Measurements from ENCODE around the gene A1BG.

Gene A1BG

DNA sequence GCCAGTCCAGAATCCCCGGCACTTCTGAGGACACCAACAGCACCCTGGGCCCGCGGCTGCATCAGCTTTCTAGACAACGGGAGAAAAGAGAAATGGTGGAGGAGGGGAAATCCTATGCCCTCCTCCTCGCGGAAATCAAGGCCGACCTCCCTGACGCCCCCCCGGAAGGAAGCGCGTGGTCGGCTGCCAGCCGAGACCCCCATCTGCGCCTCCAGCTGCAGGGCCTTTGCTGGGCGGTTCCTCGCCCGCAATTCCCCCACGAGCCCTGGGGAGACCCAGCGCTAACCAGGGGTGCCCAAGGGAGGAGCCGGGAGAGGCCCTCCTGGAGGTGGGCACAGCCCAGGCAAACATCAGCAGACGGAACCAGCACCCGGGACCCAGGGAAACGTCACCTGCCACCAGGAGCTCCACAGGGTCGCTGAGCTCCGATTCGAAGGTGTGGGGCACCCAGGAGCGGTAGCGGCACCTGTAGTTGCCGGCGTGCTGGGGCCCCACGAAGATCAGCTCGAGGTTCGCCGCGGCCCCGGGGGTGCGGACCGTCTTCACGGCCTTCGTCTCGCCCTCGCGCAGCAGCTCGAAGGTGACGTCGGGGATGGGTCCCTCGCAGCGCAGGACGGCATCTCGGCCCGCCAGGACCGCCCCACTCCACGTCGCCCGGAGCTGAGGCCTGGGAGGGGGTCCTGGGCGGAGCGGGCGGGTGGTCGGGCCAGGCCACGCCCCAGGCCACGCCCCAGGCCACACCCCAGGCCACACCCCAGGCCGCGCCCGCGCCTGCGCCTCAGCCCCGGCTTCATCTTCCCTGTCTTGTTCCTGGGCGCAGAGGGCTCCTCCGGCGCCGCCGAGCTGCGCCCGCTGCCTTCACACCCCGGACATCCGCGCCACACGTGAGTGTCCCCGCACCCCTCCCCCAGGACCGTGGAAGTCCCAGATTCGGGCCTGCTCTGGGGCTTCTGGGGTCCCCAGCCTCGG lies 6.0 kb downstream of the A1BG start:
- Histone ChIP-seq H3K4me1 (ENCODE audit: control insufficient read depth, insufficient read depth, low read length, poor library complexity, severe bottlenecking) (no peaks in the 10 kb centered on the region), H3K4me3 (ENCODE audit: extremely low read depth, insufficient read depth, low read length, poor library complexity, severe bottlenecking) (peak overlapping the region; percentile 71), H3K9me3 (ENCODE audit: control insufficient read depth, low read length) (no peaks in the 10 kb centered on the region), H3K36me3 (ENCODE audit: control insufficient read depth, insufficient read depth, low read length) (peaks cover 8% of the 10 kb centered on the region), H3K27ac (ENCODE audit: low read depth, low read length, severe bottlenecking) (no peak overlapping the region)
- WGBS, 2 experiments (ENCODE audit: insufficient coverage in 2 of 2), result 3 to 4% methylated on average over 36 to 60 of the region's 82 CpGs

DNA sequence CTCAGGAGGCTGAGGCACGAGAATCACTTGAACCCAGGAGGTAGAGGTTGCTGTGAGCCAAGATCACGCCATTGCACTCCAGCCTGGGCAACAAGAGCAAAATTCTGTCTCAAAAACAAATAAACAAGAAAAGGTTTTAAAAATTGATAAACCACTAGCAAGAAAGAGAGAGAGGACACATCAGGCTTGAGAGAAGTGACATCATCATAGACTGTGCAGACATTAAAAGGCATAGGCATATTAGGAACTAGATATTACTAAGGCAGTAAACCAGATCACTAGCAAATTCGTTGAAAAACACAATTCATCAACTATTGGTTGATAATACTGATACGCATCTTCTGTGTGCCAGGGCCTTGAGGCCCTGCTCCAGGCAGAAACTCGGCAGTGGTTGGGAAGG lies 7.7 kb downstream of the A1BG start:
- 87 to 100% methylated on average over 2 to 4 of the region's 5 CpGs for WGBS, 2 experiments (ENCODE audit: insufficient coverage in 2 of 2)
- no peak overlapping the region for H3K4me3 ChIP-seq (ENCODE audit: extremely low read depth, insufficient read depth, low read length, poor library complexity, severe bottlenecking)
- no peak overlapping the region for H3K27ac ChIP-seq (ENCODE audit: low read depth, low read length, severe bottlenecking)
- no peaks in the 10 kb centered on the region for H3K9me3 ChIP-seq (ENCODE audit: control insufficient read depth, low read length)
- H3K4me1 ChIP-seq (ENCODE audit: control insufficient read depth, insufficient read depth, low read length, poor library complexity, severe bottlenecking), result no peaks in the 10 kb centered on the region
- peaks cover 17% of the 10 kb centered on the region for H3K36me3 ChIP-seq (ENCODE audit: control insufficient read depth, insufficient read depth, low read length)

DNA sequence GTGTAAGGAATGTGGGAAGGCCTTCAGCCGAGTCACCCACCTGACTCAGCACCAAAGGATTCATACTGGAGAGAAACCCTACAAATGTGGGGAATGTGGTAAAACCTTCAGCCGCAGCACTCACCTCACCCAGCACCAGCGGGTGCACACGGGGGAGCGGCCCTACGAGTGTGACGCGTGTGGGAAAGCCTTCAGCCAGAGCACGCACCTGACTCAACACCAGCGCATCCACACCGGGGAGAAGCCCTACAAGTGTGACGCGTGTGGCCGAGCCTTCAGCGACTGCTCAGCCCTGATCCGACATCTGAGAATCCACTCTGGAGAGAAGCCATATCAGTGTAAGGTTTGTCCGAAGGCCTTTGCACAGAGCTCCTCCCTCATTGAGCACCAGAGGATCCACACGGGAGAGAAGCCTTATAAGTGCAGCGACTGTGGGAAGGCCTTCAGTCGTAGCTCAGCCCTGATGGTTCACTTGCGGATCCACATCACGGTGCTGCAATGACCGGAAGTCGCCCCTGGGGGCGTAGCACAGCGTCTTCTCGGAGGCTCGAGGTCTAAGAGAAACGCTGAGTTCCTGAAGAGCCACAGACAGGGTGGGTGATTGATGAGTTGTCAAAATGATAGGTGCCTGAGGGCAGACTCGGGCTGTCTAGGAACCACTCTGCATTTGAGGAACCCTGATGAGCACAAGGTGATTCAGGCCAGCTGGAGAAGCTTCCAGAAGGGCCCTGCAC lies 14.3 kb downstream of the A1BG start:
- no peaks in the 10 kb centered on the region for H3K4me1 ChIP-seq (ENCODE audit: control insufficient read depth, insufficient read depth, low read length, poor library complexity, severe bottlenecking)
- peaks cover 64% of the 10 kb centered on the region for H3K36me3 ChIP-seq (ENCODE audit: control insufficient read depth, insufficient read depth, low read length)
- H3K4me3 ChIP-seq (ENCODE audit: extremely low read depth, insufficient read depth, low read length, poor library complexity, severe bottlenecking), result no peak overlapping the region
- 88 to 91% methylated on average over 25 to 29 of the region's 30 CpGs for WGBS, 2 experiments (ENCODE audit: insufficient coverage in 2 of 2)
- H3K9me3 ChIP-seq (ENCODE audit: control insufficient read depth, low read length), result no peaks in the 10 kb centered on the region
- no peak overlapping the region for H3K27ac ChIP-seq (ENCODE audit: low read depth, low read length, severe bottlenecking)

DNA sequence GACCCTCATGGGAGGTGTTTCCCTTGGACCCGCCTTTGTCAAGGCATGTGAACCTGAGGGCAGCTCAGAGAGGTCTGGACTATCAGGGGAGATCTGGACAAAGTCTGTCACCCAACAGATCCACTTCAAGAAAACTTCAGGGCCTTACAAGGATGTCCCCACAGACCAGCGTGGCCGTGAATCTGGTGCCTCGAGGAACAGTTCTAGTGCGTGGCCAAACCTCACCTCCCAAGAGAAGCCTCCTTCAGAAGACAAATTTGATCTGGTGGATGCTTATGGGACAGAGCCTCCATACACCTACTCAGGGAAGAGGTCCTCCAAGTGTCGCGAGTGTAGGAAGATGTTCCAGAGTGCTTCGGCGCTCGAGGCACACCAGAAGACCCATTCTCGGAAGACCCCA lies 15.0 kb downstream of the A1BG start:
- H3K36me3 ChIP-seq (ENCODE audit: control insufficient read depth, insufficient read depth, low read length), result peaks cover 64% of the 10 kb centered on the region
- 90 to 96% methylated on average over 7 to 9 of the region's 11 CpGs for WGBS, 2 experiments (ENCODE audit: insufficient coverage in 2 of 2)

DNA sequence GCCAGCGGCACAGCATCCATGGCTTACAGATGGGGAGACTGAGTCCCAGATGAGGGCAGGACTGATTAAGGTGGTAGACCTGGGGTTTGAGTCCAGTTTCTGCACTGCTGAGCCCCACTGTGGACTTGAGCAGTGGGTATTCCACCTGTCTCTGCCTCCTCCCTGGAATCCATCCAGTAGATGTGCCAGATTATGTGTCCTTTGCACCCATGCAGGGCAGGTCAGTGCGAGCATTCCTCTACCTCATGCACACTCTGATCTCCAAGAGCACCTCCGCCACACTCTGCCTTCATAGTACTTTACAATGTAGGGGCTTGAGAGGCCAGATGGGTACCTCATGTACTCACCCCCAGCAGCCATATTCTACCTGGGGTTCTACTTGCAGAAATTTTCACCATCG lies 16.5 kb downstream of the A1BG start:
- H3K9me3 ChIP-seq (ENCODE audit: control insufficient read depth, low read length), result no peaks in the 10 kb centered on the region
- no peak overlapping the region for H3K4me3 ChIP-seq (ENCODE audit: extremely low read depth, insufficient read depth, low read length, poor library complexity, severe bottlenecking)
- peaks cover 58% of the 10 kb centered on the region for H3K36me3 ChIP-seq (ENCODE audit: control insufficient read depth, insufficient read depth, low read length)
- 95 to 100% methylated on average over 3 of the region's 4 CpGs for WGBS, 2 experiments (ENCODE audit: insufficient coverage in 2 of 2)
- H3K27ac ChIP-seq (ENCODE audit: low read depth, low read length, severe bottlenecking), result no peak overlapping the region
- H3K4me1 ChIP-seq (ENCODE audit: control insufficient read depth, insufficient read depth, low read length, poor library complexity, severe bottlenecking), result no peaks in the 10 kb centered on the region

More for the DNA sequence above, 15.0 kb downstream of the A1BG start:
- Histone ChIP-seq H3K4me1 (ENCODE audit: control insufficient read depth, insufficient read depth, low read length, poor library complexity, severe bottlenecking) (no peaks in the 10 kb centered on the region), H3K9me3 (ENCODE audit: control insufficient read depth, low read length) (no peaks in the 10 kb centered on the region), H3K27ac (ENCODE audit: low read depth, low read length, severe bottlenecking) (no peak overlapping the region), H3K4me3 (ENCODE audit: extremely low read depth, insufficient read depth, low read length, poor library complexity, severe bottlenecking) (no peak overlapping the region)

DNA sequence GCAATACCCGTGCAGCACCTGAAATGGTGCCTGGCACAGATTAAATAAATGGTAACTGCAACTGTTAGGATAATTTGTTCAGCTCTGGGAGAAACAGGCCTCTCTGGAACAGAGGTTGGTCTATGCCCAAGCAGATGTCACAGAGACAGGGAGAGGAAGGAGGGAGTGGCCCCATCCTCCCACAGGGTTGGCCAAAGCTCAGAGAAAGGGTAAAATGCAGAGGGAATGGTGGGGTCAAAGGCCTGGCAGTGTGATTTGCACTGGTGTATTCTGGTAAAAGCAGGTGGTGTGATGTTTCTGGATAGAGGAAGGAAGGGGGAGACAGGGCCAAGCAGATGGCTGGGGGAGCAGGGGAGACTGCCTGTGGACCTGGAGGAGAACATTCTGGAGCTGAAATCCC lies 17.1 kb downstream of the A1BG start:
- 88 to 93% methylated on average over 1 of the region's 1 CpG for WGBS, 2 experiments (ENCODE audit: insufficient coverage in 2 of 2)

DNA sequence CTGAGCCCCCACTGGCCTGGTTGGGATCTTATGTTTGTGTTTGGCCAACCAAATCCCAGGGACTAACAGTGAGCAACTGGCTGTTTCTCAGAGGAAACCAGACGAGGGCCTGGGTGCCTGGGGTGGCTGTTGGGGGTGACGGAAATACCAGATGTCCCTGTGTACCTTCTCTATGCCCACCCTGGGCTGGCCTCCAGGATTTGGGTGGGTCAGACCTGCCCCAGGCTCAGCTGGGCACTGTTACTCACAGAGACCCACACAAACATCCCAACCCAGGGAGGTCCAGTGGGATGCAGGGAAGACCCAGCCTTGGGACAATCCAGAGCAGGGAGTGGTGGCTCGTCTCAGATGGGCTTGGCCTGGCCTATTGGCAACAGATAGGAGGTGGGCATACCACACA lies 17.7 kb downstream of the A1BG start:
- H3K4me3 ChIP-seq (ENCODE audit: extremely low read depth, insufficient read depth, low read length, poor library complexity, severe bottlenecking), result no peak overlapping the region
- H3K27ac ChIP-seq (ENCODE audit: low read depth, low read length, severe bottlenecking), result no peak overlapping the region
- no peaks in the 10 kb centered on the region for H3K9me3 ChIP-seq (ENCODE audit: control insufficient read depth, low read length)
- peaks cover 46% of the 10 kb centered on the region for H3K36me3 ChIP-seq (ENCODE audit: control insufficient read depth, insufficient read depth, low read length)
- 90 to 92% methylated on average over 1 to 3 of the region's 3 CpGs for WGBS, 2 experiments (ENCODE audit: insufficient coverage in 2 of 2)
- no peaks in the 10 kb centered on the region for H3K4me1 ChIP-seq (ENCODE audit: control insufficient read depth, insufficient read depth, low read length, poor library complexity, severe bottlenecking)

More for the DNA sequence above, 17.1 kb downstream of the A1BG start:
- Histone ChIP-seq H3K36me3 (ENCODE audit: control insufficient read depth, insufficient read depth, low read length) (peaks cover 52% of the 10 kb centered on the region), H3K4me1 (ENCODE audit: control insufficient read depth, insufficient read depth, low read length, poor library complexity, severe bottlenecking) (no peaks in the 10 kb centered on the region), H3K9me3 (ENCODE audit: control insufficient read depth, low read length) (no peaks in the 10 kb centered on the region), H3K27ac (ENCODE audit: low read depth, low read length, severe bottlenecking) (no peak overlapping the region), H3K4me3 (ENCODE audit: extremely low read depth, insufficient read depth, low read length, poor library complexity, severe bottlenecking) (no peak overlapping the region)

DNA sequence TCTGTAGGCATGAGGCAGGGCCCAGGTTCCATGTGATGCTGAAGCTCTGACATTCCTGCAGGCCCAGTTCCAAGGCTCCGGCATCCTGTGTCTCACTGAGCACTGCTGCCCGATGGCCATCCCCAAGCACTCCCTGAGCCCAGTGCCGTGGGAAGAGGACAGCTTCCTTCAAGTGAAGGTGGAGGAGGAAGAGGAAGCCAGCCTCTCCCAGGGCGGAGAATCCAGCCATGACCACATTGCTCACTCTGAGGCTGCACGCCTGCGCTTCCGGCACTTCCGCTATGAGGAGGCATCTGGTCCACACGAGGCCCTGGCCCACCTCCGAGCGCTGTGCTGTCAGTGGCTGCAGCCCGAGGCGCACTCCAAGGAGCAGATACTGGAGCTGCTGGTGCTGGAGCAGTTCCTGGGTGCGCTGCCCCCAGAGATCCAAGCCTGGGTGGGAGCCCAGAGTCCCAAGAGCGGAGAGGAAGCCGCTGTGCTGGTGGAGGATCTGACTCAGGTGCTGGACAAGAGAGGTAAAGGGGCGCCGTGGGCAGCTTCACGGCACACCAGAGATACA lies 18.5 kb downstream of the A1BG start:
- no peaks in the 10 kb centered on the region for H3K9me3 ChIP-seq (ENCODE audit: control insufficient read depth, low read length)
- no peak overlapping the region for H3K27ac ChIP-seq (ENCODE audit: low read depth, low read length, severe bottlenecking)
- WGBS, 2 experiments (ENCODE audit: insufficient coverage in 2 of 2), result 95 to 96% methylated on average over 17 to 19 of the region's 19 CpGs
- peaks cover 40% of the 10 kb centered on the region for H3K36me3 ChIP-seq (ENCODE audit: control insufficient read depth, insufficient read depth, low read length)
- H3K4me3 ChIP-seq (ENCODE audit: extremely low read depth, insufficient read depth, low read length, poor library complexity, severe bottlenecking), result no peak overlapping the region
- H3K4me1 ChIP-seq (ENCODE audit: control insufficient read depth, insufficient read depth, low read length, poor library complexity, severe bottlenecking), result peaks cover 3% of the 10 kb centered on the region

DNA sequence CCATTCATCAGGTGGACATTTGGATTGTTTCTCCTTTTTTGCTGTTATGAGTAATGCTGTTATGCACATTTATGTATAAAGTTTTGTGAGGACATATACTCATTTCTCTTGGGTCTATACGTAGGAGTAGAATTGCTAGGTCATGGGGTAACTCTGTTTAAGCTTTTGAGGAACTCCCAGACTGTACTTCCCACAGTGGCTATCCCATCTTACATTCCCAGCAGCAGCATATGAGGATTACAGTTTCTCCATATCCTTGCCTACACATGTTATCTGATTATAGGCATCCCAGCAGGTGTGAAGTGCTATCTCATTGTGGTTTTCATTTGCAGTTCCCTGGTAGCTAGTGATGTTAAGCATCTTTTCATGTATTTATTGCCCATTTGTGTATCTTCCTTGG lies 20.6 kb downstream of the A1BG start:
- H3K36me3 ChIP-seq (ENCODE audit: control insufficient read depth, insufficient read depth, low read length), result peaks cover 20% of the 10 kb centered on the region
- WGBS, 2 experiments (ENCODE audit: insufficient coverage in 2 of 2), result 80% methylated on average over 1 of the region's 1 CpG; no CpG with 5 or more reads in 1 of the 2 experiments
- no peaks in the 10 kb centered on the region for H3K9me3 ChIP-seq (ENCODE audit: control insufficient read depth, low read length)
- H3K4me3 ChIP-seq (ENCODE audit: extremely low read depth, insufficient read depth, low read length, poor library complexity, severe bottlenecking), result no peak overlapping the region
- H3K27ac ChIP-seq (ENCODE audit: low read depth, low read length, severe bottlenecking), result no peak overlapping the region
- peaks cover 18% of the 10 kb centered on the region for H3K4me1 ChIP-seq (ENCODE audit: control insufficient read depth, insufficient read depth, low read length, poor library complexity, severe bottlenecking)

DNA sequence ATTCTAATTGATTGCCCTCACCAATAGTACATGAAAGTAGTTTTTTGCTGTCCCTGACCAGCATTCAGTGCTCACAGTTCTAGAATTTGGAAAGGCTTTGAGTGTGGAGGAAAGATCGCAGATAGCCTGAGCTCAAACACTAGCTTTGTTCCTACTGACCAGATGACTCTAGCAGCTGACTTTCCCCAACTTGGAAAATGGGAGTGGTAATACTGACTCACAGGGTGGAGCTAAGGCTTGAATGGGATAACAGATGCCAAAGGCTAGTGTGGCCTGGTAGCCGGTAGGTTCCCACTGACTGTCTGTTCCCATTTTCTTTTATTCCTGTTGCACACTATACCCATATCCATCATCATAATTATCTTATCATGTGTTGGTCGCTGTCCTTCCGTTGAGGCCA lies 22.8 kb downstream of the A1BG start:
- no peak overlapping the region for H3K27ac ChIP-seq (ENCODE audit: low read depth, low read length, severe bottlenecking)
- WGBS, 2 experiments (ENCODE audit: insufficient coverage in 2 of 2), result 81 to 100% methylated on average over 3 to 4 of the region's 4 CpGs
- H3K4me1 ChIP-seq (ENCODE audit: control insufficient read depth, insufficient read depth, low read length, poor library complexity, severe bottlenecking), result peaks cover 18% of the 10 kb centered on the region
- no peaks in the 10 kb centered on the region for H3K9me3 ChIP-seq (ENCODE audit: control insufficient read depth, low read length)
- H3K4me3 ChIP-seq (ENCODE audit: extremely low read depth, insufficient read depth, low read length, poor library complexity, severe bottlenecking), result no peak overlapping the region
- H3K36me3 ChIP-seq (ENCODE audit: control insufficient read depth, insufficient read depth, low read length), result peaks cover 3% of the 10 kb centered on the region
